ENCODE results near the gene SLC66A3. TPM values are rescaled to one million over a fixed set of nuclear protein-coding genes. Genes with fewer than 3 reads are reported as not detected.

The SLC66A3 gene
- total and polyA plus RNA-seq, 2 donors (not counting 3 experiments of a cell fraction or from before 2014, with no cell fraction given) = 14.3 to 31.4 TPM

DNA sequence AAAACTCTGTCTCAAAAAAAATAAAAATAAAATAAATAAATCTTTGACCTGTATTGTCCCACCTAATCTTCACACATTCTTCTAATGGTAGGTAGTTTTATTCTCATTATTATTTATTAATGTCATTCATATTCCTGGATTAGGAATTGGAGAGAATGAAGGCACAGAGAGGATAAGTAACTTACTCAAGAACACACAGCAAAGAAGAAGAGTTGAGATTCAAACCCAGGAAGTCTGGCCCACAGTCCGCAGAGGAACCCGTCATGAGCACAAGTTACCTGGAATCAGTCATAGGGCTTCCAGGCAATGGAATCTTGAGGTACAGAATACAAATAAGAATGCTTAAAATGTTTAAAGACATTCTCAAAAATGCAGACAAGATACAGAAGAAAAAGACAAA lies 46.3 kb upstream of the SLC66A3 start:
- Histone ChIP-seq H3K9me1 (replicated peaks; ENCODE audit: control insufficient read depth, extremely low read depth, insufficient read depth, low read length) (no peaks in the 10 kb centered on the region), H3K4me2 (ENCODE audit: insufficient read depth, low read length) (no peak overlapping the region), H3K27me3 (ENCODE audit: control insufficient read depth in 2 of 2, insufficient read depth in 2 of 2, low read length in 2 of 2) (no peaks in the 10 kb centered on the region), H4K20me1 (replicated peaks; ENCODE audit: control insufficient read depth, extremely low read depth, insufficient read depth, low read length) (no peaks in the 10 kb centered on the region), H3K36me3 (ENCODE audit: control insufficient read depth in 2 of 2, extremely low read depth in 1 of 2, insufficient read depth in 2 of 2, low read length in 2 of 2) (no peaks in the 10 kb centered on the region), H3K9me3 (replicated peaks; ENCODE audit: control insufficient read depth, insufficient read depth, low read length) (no peaks in the 10 kb centered on the region), H3K79me2 (ENCODE audit: control insufficient read depth, insufficient read depth, low read length) (no peaks in the 10 kb centered on the region), H2AFZ (ENCODE audit: low read depth, low read length) (no peak overlapping the region), H3K9ac (replicated peaks; ENCODE audit: extremely low read depth, insufficient read depth, low read length) (no peak overlapping the region), H3K27ac (ENCODE audit: insufficient read depth, low read depth, low read length) (no peak overlapping the region), H3K4me1 (ENCODE audit: control insufficient read depth, extremely low read depth, insufficient read depth, low read length) (no peaks in the 10 kb centered on the region), H3K4me3 (replicated peaks in 1 of 3; ENCODE audit: insufficient read depth in 1 of 3, low read depth in 1 of 3, low read length in 3 of 3) (no peak overlapping the region)
- no TSS peak for BruUV-seq (replicated peaks)
- DNase-seq (ENCODE audit: low read depth, low spot score) (no peak), FAIRE-seq (no peak)
- POLR2A ChIA-PET = no interaction called here
- TF ChIP-seq MYC (IDR thresholded peaks at IDR 0.05; ENCODE audit: low read depth, low read length) = no peak
- TF ChIP-seq POLR2A (IDR thresholded peaks at IDR 0.05; ENCODE audit: low read depth, low read length) = no peak
- TF ChIP-seq, protein P1, sequence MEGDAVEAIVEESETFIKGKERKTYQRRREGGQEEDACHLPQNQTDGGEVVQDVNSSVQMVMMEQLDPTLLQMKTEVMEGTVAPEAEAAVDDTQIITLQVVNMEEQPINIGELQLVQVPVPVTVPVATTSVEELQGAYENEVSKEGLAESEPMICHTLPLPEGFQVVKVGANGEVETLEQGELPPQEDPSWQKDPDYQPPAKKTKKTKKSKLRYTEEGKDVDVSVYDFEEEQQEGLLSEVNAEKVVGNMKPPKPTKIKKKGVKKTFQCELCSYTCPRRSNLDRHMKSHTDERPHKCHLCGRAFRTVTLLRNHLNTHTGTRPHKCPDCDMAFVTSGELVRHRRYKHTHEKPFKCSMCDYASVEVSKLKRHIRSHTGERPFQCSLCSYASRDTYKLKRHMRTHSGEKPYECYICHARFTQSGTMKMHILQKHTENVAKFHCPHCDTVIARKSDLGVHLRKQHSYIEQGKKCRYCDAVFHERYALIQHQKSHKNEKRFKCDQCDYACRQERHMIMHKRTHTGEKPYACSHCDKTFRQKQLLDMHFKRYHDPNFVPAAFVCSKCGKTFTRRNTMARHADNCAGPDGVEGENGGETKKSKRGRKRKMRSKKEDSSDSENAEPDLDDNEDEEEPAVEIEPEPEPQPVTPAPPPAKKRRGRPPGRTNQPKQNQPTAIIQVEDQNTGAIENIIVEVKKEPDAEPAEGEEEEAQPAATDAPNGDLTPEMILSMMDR (IDR thresholded peaks at IDR 0.05; ENCODE audit: extremely low read depth in 1 of 2, insufficient read depth in 1 of 2, low read depth in 1 of 2, low read length in 2 of 2) = no peak
- no peak for TF ChIP-seq MAX (IDR thresholded peaks at IDR 0.05; ENCODE audit: insufficient read depth, insufficient read length)
- intact Hi-C loops (cut with micrococcal nuclease) = no loop called here
- CTCF ChIA-PET = no interaction called here
- dilution Hi-C loops (cut with MboI; ENCODE audit: extremely low pct_ligation_motif_present, low sequenced_read_pairs) = no loop called here

- Histone ChIP-seq H3K4me3 (replicated peaks in 1 of 3; ENCODE audit: insufficient read depth in 1 of 3, low read depth in 1 of 3, low read length in 3 of 3) (no peak overlapping the region), H3K4me1 (ENCODE audit: control insufficient read depth, extremely low read depth, insufficient read depth, low read length) (no peaks in the 10 kb centered on the region), H3K9me1 (replicated peaks; ENCODE audit: control insufficient read depth, extremely low read depth, insufficient read depth, low read length) (no peaks in the 10 kb centered on the region), H3K27me3 (ENCODE audit: control insufficient read depth in 2 of 2, insufficient read depth in 2 of 2, low read length in 2 of 2) (no peaks in the 10 kb centered on the region), H3K9ac (replicated peaks; ENCODE audit: extremely low read depth, insufficient read depth, low read length) (no peak overlapping the region), H3K9me3 (replicated peaks; ENCODE audit: control insufficient read depth, insufficient read depth, low read length) (no peaks in the 10 kb centered on the region), H3K79me2 (ENCODE audit: control insufficient read depth, insufficient read depth, low read length) (no peaks in the 10 kb centered on the region), H3K27ac (ENCODE audit: insufficient read depth, low read depth, low read length) (no peak overlapping the region), H2AFZ (ENCODE audit: low read depth, low read length) (no peak overlapping the region), H4K20me1 (replicated peaks; ENCODE audit: control insufficient read depth, extremely low read depth, insufficient read depth, low read length) (no peaks in the 10 kb centered on the region), H3K4me2 (ENCODE audit: insufficient read depth, low read length) (no peak overlapping the region), H3K36me3 (ENCODE audit: control insufficient read depth in 2 of 2, extremely low read depth in 1 of 2, insufficient read depth in 2 of 2, low read length in 2 of 2) (no peaks in the 10 kb centered on the region)
- TF ChIP-seq GATA2 (IDR thresholded peaks at IDR 0.05; ENCODE audit: insufficient read depth, insufficient read length, low read depth, low read length) (no peak), JUN (IDR thresholded peaks at IDR 0.05; ENCODE audit: borderline replicate concordance, insufficient read depth, insufficient read length, low read depth) (no peak), POLR2AphosphoS5 (IDR thresholded peaks at IDR 0.05; ENCODE audit: insufficient read depth, low read depth, low read length) (no peak), MYC (IDR thresholded peaks at IDR 0.05; ENCODE audit: low read depth, low read length) (no peak), POLR2A (IDR thresholded peaks at IDR 0.05; ENCODE audit: low read depth, low read length) (no peak), EZH2 (IDR thresholded peaks at IDR 0.05; ENCODE audit: borderline replicate concordance, low read depth, low read length, severe bottlenecking) (no peak), MAX (IDR thresholded peaks at IDR 0.05; ENCODE audit: insufficient read depth, insufficient read length) (no peak), FOS (IDR thresholded peaks at IDR 0.05; ENCODE audit: borderline replicate concordance, insufficient read depth, low read length) (no peak)
- TF ChIP-seq, protein P1 (IDR thresholded peaks at IDR 0.05; ENCODE audit: extremely low read depth in 1 of 2, insufficient read depth in 1 of 2, low read depth in 1 of 2, low read length in 2 of 2) = no peak
- POLR2A ChIA-PET = no interaction called here
- dilution Hi-C loops (cut with MboI; ENCODE audit: extremely low pct_ligation_motif_present, low sequenced_read_pairs) (no loop called here), intact Hi-C loops (cut with micrococcal nuclease) (no loop called here)
- BruUV-seq (replicated peaks) = no TSS peak
- CTCF ChIA-PET = no interaction called here
- FAIRE-seq (peak; percentile 12), DNase-seq (ENCODE audit: low read depth, low spot score) (no peak)
Measured at GRCh38 chr2:11112870-11113428, 42.3 kb upstream of the SLC66A3 start.
